MG63 (cell line): ENCODE results near the gene LMOD1. TPM values are rescaled to one million over a fixed set of nuclear protein-coding genes. Genes with fewer than 3 reads are reported as not detected.

Experiments
- DNase-seq: peaks from one replicate; pipeline ENCODE4 v3.0.0-alpha.2; 2020
- H3K27me3 ChIP-seq: fragments of 250-450 bp; sonication (Bioruptor Pico); 2 replicates; pipeline ENCODE4 v1.5.1; 2020; ENCODE audit warnings: mild to moderate bottlenecking, moderate library complexity
- H3K36me3 ChIP-seq: fragments of 250-450 bp; sonication (Bioruptor Pico); 2 replicates; pipeline ENCODE4 v1.5.1; 2020; ENCODE audit warnings: mild to moderate bottlenecking, moderate library complexity
- H3K4me3 ChIP-seq: fragments of 250-450 bp; sonication (Bioruptor Pico); 2 replicates; pipeline ENCODE4 v1.5.1; 2020; ENCODE audit warnings: mild to moderate bottlenecking, moderate library complexity
- H3K9me3 ChIP-seq: fragments of 250-450 bp; sonication (Bioruptor Pico); 2 replicates; pipeline ENCODE4 v1.5.1; 2020; ENCODE audit warnings: mild to moderate bottlenecking, moderate library complexity
- total RNA-seq: library from RNA; depleted of rRNA; stranded (reverse); fragments of >200 nt; shearing (Covaris generic); gene quantifications from 2 replicates; pipeline ENCODE4 v1.2.3, GENCODE V29; 2014; ENCODE audit warnings: low replicate concordance

The LMOD1 gene
- total RNA-seq, 1 experiment from 2014 or later = 0.03 TPM

DNA sequence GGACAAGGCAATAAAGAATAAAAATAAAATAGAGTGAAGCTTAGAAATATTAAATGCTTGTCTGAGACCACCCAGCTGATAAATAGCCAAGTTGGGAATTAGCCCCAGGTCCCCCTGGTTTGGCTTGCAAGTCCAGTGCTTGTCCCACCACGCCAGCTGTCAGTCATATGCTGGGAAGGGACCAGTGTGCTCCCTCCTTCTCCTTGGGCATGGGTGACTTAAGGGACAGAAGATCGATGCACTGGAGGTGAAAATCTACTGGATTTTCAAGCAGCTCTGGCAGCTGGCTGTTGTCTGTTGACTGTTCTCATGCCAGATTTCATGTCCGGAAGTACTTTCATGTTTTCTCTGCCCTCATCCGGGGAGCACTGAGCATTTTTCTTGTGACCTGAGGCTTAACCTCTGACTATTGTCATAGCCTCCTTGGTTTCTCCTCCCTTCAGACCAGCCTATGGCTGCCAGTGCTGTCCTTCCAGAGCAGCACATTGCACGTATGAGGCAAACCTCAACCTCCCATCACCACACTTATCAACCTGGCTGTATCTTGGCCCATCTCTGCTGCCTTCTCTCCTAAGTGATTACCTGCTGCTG lies 12.4 kb downstream of the LMOD1 start:
- Histone ChIP-seq H3K9me3 (peaks cover 3% of the 10 kb centered on the region), H3K36me3 (no peaks in the 10 kb centered on the region), H3K27me3 (no peaks in the 10 kb centered on the region), H3K4me3 (no peak overlapping the region)
- DNase-seq = peak; percentile 46

GRCh38 chr1:201930803-201931202 lies 15.5 kb downstream of the LMOD1 start:
- Histone ChIP-seq H3K36me3 (no peaks in the 10 kb centered on the region), H3K27me3 (no peaks in the 10 kb centered on the region), H3K9me3 (no peaks in the 10 kb centered on the region), H3K4me3 (no peak overlapping the region)
- no peak for DNase-seq

GRCh38 chr1:201930137-201930536 lies 16.2 kb downstream of the LMOD1 start:
- DNase-seq = no peak
- H3K4me3 ChIP-seq = no peak overlapping the region
- no peaks in the 10 kb centered on the region for H3K9me3 ChIP-seq
- no peaks in the 10 kb centered on the region for H3K27me3 ChIP-seq
- H3K36me3 ChIP-seq = no peaks in the 10 kb centered on the region

DNA sequence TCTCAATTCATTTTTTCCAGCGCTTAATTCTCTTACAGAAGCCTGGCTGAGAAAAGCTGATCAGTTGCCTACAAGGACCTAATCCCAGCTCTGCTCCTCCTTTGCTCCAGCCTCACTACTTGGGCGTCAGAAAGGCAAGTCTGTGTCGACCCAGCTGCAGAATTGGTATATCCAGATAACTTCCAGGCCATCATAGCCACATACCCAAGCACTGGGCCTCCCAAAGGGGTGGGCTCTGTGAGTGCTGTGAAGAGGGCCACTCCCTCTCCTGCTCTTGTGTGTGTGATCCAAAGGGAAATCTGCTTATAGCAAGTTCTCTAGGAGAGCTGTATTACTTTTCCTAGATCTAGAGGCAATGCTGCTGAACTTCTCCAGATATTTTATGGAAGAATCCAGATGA lies 18.1 kb downstream of the LMOD1 start:
- Histone ChIP-seq H3K36me3 (no peaks in the 10 kb centered on the region), H3K9me3 (no peaks in the 10 kb centered on the region), H3K4me3 (no peak overlapping the region), H3K27me3 (no peaks in the 10 kb centered on the region)
- DNase-seq = no peak

- DNase-seq = no peak
- H3K27me3 ChIP-seq = no peaks in the 10 kb centered on the region
- H3K4me3 ChIP-seq = no peak overlapping the region
- H3K36me3 ChIP-seq = no peaks in the 10 kb centered on the region
- no peaks in the 10 kb centered on the region for H3K9me3 ChIP-seq
Measured at GRCh38 chr1:201925981-201926645, 20.2 kb downstream of the LMOD1 start.

GRCh38 chr1:201925301-201925567 lies 21.1 kb downstream of the LMOD1 start:
- no peaks in the 10 kb centered on the region for H3K36me3 ChIP-seq
- no peaks in the 10 kb centered on the region for H3K9me3 ChIP-seq
- no peak overlapping the region for H3K4me3 ChIP-seq
- DNase-seq = no peak
- H3K27me3 ChIP-seq = no peaks in the 10 kb centered on the region

DNA sequence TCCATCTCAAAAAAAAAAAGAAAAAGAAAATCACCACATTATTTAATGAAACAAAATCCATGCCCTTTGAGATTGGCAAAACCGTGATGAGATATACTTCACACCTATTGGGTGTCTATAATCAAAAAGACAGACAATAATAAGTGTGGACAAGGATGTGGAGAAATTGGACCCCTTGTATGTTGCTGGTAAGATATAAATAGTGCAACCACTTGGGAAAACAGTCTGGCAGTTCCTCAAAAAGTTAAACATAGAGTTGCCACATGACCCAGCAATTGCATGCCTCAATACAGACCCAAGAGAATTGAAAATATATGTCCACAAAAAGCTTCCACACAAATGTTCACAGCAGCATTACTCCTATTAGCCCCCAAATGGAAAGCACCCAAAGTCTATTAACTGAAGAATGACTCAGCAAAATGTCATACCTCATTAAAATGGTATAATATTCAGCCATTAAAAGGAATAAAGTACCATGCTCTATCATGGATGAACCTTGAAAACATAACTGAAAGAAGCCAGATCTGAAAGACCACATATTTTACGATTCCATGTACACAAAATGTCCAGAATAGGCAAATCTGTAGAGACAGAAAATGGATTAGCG lies 24.3 kb downstream of the LMOD1 start:
- no peaks in the 10 kb centered on the region for H3K9me3 ChIP-seq
- no peaks in the 10 kb centered on the region for H3K36me3 ChIP-seq
- no peak overlapping the region for H3K4me3 ChIP-seq
- DNase-seq = no peak
- H3K27me3 ChIP-seq = no peaks in the 10 kb centered on the region

GRCh38 chr1:201918343-201918742 lies 28.0 kb downstream of the LMOD1 start:
- H3K27me3 ChIP-seq = no peaks in the 10 kb centered on the region
- no peaks in the 10 kb centered on the region for H3K36me3 ChIP-seq
- no peaks in the 10 kb centered on the region for H3K9me3 ChIP-seq
- no peak for DNase-seq
- H3K4me3 ChIP-seq = no peak overlapping the region

DNA sequence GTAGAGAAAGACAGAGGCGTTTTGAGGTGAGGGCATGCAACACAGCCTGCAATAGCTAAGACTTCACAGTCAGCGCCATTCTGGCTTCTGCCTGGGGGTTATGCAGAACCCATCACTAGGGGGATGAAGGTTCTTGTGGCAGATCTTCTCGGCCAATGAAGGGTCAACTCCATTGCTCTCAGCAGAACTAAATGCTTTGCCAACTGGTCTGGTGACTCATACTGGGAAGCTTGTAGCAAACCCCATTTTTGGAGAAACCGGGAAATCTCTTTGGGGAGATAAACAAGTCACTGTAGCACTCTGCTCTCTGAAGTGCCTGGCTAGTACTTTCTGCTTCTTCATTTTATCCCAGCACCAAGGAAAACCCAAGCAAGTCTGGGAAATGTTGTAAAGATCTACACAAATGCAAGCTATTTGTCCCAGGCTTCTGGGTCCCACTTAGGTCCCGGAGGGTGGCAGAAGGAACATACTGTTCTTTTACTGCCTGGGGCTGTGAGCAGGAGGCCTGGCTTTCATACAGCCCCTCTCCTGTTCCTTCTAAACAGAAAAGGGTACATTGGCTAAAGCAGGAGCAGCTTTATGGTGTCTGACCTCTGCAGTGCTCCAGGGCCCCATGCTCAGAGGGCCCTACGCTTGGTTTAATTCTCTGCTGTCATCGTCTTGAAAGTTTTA lies 28.9 kb downstream of the LMOD1 start:
- no peaks in the 10 kb centered on the region for H3K36me3 ChIP-seq
- no peak overlapping the region for H3K4me3 ChIP-seq
- peak; percentile 79 for DNase-seq
- H3K27me3 ChIP-seq = no peaks in the 10 kb centered on the region
- H3K9me3 ChIP-seq = no peaks in the 10 kb centered on the region

DNA sequence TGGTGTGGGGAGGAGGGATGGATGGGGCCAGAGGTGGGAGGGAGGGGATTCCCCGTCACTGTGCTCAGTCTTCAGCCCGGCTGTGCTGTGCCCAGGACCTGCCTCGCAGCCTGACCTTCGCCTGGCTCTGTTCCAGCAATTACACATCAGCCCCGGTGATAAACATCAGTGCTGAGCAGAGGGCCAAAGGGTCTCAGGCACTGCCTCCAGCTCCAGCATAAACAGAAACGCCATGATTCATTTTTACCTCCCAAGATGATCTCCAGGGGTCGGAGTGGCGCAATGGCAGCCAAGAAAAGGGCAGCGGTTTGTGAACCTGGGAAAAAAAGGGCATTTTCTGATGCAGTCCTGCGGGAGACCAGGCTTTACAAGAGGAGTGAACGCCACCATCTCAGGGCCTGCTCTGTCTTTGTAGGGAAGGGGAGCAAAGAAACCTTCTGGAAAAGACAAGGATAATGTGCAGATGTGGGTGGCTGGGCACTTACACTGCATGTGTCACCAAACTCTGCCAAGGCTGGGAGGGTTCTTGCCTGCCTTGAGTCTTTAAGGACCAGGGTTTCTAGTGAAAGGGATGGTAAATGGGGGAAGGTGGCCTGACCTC lies 29.6 kb downstream of the LMOD1 start:
- peak; percentile 97 for DNase-seq
- no peaks in the 10 kb centered on the region for H3K36me3 ChIP-seq
- no peaks in the 10 kb centered on the region for H3K9me3 ChIP-seq
- no peak overlapping the region for H3K4me3 ChIP-seq
- no peaks in the 10 kb centered on the region for H3K27me3 ChIP-seq

DNA sequence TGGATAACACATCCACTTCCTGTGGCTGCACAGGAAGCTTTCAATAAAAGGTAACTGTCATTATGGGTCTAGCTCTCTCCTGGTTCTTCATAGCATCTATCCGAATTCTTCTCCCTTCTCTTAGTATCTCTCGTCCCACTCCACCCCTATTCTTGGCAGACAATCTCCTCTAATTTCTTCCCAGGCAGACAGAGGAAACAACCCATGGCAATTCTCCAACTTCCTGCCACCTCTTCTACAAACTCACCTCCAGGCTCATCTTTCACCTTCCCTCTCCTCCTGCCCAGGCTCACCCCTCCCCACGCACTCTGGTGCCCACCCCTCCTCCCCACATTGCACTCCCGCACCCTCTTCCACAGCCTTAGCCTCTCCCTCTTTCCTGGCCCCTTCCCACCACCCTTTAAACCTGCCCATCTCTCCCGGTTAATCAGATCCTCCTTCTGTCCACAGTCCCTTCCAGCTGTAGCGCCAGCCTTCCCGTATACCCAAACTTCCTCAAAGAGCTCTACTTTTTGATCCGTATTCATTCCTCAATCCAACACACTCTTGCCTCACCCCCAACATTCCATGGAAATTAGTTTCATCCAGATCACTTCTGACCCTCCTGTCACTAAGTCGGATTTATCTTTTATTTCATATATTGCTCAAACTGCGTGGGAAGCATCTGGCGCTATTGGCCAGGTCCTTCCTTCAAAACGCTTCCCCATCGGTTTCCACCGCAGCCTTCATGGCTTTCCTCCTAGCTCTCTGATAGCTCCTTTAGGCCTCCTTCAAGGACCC lies 31.7 kb downstream of the LMOD1 start:
- no peak for DNase-seq

GRCh38 chr1:201912832-201913231 lies 33.5 kb downstream of the LMOD1 start:
- no peaks in the 10 kb centered on the region for H3K9me3 ChIP-seq
- no peaks in the 10 kb centered on the region for H3K36me3 ChIP-seq
- no peaks in the 10 kb centered on the region for H3K27me3 ChIP-seq
- H3K4me3 ChIP-seq = no peak overlapping the region
- no peak for DNase-seq

More for the DNA sequence above, 31.7 kb downstream of the LMOD1 start:
- Histone ChIP-seq H3K27me3 (no peaks in the 10 kb centered on the region), H3K4me3 (no peak overlapping the region), H3K9me3 (no peaks in the 10 kb centered on the region), H3K36me3 (no peaks in the 10 kb centered on the region)

- Histone ChIP-seq H3K4me3 (no peak overlapping the region), H3K36me3 (no peaks in the 10 kb centered on the region), H3K9me3 (no peaks in the 10 kb centered on the region), H3K27me3 (no peaks in the 10 kb centered on the region)
- DNase-seq = no peak
Measured at GRCh38 chr1:201911826-201912571, 34.3 kb downstream of the LMOD1 start.

DNA sequence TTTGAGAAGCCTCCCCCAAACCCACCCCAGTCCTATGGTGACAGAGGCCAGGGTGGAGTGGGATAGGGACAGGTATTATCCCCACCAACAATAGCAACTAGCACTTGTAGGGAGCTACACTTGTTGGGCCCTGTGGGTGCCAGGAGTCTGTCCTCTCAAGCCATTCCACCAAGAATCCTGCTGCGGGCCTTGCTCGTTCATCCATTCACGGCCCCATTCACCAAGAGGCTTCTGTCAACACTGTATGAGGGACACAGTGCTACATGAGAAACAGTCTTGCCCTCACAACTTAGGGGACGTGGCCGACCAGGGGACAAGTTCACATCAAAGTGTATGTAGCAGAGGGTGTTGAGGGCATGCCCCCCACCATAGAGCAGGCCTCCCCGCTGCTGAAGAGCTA lies 38.7 kb downstream of the LMOD1 start:
- Histone ChIP-seq H3K9me3 (no peaks in the 10 kb centered on the region), H3K4me3 (no peak overlapping the region), H3K27me3 (no peaks in the 10 kb centered on the region), H3K36me3 (no peaks in the 10 kb centered on the region)
- no peak for DNase-seq

DNA sequence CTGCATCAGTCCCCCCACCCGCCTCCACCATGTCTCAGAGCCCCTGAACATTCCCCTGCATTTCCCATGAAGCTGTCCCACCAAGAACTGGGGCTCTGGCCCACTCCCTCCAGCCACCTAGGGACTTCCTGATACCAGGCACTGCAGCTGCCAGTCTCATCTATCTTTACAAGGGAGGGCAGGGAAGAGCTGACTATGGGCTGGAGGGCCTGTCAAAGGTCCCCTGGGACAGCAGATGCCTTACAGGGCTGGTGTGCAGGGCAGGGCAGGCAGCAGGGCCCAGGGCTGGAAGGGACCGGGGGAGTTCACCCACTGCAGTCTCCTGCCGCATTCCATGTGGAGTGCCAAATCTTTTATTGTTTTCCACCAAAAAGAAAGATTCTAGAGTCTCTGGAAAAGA lies 40.0 kb downstream of the LMOD1 start:
- H3K36me3 ChIP-seq = no peaks in the 10 kb centered on the region
- no peak overlapping the region for H3K4me3 ChIP-seq
- no peaks in the 10 kb centered on the region for H3K9me3 ChIP-seq
- no peaks in the 10 kb centered on the region for H3K27me3 ChIP-seq
- DNase-seq = no peak

DNA sequence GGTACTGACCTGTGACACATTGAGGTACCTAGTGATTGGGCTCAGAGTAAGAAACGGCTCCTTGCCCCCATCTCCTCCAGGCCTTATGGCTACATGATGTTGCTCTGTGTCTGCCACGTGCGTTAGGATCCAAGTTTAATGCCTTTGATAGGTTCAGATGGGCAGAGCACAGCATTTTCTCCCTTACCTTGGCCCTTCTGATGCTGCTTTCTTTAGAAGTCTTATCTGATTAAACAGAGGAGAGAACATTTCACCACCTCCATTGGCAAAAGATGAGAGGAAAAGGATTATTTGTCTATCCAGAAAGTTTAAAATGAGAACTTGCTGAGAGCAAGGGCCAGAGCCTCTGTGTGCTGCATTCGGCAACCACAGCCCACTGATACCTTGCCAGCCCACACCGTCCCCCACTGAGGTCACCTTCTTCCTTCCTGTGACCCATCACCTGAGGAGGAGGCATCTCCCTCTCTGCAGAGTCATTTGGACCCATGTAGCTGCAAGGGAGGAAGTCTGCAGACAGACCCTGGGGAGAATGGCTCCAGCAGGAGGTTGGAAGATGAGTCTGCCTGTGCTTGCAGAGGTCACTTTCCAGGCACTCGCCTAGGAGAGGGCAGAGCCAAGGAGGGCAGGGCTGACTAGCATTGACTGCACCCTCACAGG lies 41.0 kb downstream of the LMOD1 start:
- Histone ChIP-seq H3K9me3 (no peaks in the 10 kb centered on the region), H3K27me3 (no peaks in the 10 kb centered on the region), H3K36me3 (no peaks in the 10 kb centered on the region), H3K4me3 (no peak overlapping the region)
- DNase-seq = no peak
